GM10266 (cell line): Measurements from ENCODE around the gene GRIP2.

Source experiments
- DNase-seq: peaks from one replicate; pipeline ENCODE4 v3.0.0; 2012; ENCODE audit errors: extremely low spot score
- CTCF ChIP-seq: IDR thresholded peaks from 2 replicates; pipeline ENCODE4 v1.5.1; 2012; ENCODE audit warnings: mild to moderate bottlenecking, low read depth; ENCODE audit not compliant: control insufficient read depth, insufficient read depth; ENCODE audit errors: missing control alignments

The GRIP2 gene

DNA sequence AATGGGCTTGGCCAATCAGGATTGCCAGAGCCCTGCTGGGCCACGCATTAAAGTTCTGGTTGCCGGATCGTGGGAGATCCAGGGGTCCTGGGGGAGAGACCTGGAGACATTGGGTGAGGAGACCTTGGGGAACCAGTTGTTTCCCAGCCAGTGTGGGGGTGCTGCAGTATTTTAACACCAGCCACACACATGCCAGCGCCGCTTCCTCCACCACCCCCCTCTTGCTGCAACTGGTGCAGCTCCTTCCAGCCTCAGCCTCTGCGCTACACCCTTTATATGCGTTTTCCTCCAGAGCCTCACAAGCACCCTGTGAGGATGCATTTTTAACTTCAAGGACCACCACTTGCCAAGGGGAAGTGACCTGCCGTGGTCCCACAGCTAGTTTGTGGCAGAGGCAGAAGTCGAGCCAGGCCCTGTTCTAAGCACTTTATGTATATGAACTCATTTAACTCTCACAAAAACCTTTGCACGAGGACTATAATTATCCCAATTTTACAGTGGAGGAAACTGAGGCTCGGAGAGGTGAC, 29.4 kb upstream of the GRIP2 start:
- TF ChIP-seq CTCF = no peak
- no peak for DNase-seq

DNA sequence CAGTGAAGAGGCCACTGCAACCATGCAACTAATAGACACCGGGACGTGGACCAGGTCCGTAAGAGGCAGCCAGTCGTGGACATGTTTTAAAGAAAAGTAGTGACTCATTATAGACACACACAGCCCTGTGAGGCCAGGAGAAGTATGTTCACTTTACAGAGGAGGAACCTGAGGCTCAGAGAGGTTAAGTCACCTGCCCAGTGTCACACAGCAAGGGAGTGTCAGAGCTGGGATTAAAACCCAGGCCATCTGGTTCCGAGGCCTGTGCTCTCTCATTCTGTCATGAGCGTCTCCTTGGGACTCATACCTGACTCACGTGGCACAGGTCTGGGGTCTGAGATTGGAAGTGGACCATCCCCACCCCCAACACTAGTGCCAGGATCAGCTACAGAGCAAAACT, 28.1 kb upstream of the GRIP2 start:
- no peak for DNase-seq
- TF ChIP-seq CTCF = no peak

DNA sequence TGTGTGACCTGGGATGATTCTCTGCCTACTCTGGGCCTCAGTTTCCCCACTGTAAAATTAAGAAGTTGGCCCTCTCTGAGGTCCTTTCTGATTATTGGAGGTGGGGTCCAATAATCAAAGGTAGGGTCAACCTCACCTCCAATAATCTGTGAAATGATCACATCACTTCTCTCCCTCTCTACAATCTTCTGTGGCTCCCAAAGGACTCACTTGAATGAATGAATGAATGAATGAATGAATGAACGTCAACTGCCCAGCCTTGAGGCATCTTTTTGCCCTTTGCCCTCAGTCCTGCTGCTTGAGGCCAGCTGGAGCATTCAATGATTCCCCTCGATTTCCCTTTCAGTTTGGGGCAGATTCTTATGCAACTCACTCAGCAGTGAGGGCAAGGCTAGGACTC, 26.7 kb upstream of the GRIP2 start:
- DNase-seq = no peak
- TF ChIP-seq CTCF = no peak

DNA sequence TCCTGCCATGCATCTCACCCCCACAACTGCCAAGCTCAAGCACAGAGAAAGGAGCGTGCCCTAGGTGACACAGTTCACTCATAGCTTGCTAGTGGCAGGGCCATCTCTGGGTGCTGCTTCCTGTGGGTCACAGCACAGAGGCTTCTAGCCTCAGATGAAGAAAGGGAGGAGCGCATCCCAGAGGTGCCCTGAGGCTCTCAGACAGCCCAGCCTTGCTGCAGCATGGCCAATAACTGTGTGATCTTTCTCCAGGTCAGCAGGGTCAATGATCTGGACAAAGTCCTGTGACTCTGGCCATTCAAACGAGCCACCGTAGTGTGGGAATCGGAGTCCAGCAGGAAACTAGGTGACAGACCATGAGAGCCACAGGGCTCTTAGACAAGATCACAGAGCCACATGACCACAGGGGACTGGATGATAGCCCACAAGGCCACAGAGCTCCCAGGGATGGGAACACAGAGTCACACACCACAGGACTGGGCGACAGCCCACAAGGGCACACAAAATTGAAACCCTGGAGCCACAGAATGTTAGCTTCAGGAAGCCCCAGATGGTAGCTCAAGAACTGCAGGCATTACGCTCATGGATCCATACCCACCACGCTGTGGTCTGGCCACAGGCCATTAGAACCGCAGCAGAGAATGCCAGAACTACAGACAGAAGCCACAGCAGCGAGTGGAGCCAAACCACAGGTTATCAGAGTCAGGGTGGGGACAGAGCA, 25.9 kb upstream of the GRIP2 start:
- DNase-seq = no peak
- no peak for TF ChIP-seq CTCF

- TF ChIP-seq CTCF = no peak
Measured at GRCh38 chr3:14564741-14565140, 24.6 kb upstream of the GRIP2 start.

DNA sequence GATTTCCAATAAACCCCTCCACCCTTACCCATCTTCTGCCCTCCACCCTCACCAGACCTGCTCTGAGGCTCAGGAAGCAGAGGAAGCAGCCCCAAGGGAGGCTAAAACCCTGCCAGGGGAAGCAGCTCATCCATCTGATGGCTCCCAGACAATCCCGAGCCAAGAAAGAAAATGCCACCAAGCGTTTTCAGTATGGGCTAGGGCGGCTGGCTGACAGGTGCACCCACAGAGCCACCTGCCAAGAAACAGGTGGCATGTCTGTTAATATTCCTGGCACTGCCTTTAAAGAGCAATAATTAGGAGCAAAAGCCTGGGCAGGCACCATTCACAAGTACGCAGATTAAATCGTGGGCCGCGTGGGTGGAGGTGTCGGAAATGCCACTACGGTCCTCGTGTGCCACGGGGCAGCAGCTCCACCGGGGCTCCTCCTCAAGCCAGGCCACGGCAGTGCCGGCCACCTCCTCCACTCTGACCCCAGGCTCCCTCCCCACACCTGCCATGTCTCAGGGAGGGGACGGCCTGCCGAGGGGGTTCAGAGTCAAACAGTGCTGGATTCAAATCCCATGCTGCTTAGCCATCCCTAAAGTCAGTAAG, 23.9 kb upstream of the GRIP2 start:
- no peak for TF ChIP-seq CTCF
- no peak for DNase-seq

More at GRCh38 chr3:14564741-14565140, 24.6 kb upstream of the GRIP2 start:
- no peak for DNase-seq
